Medulla oblongata (tissue), 1 donor: Measurements from ENCODE around the gene SLC26A11.
"Not testable (repeated sequence)": the region's sequence is repeated elsewhere in the genome, so short reads cannot be mapped to it uniquely, and the experiment has no call there.

Experiments
- DNase-seq: peaks from one replicate; pipeline ENCODE4 v3.0.0-alpha.2; 2015; ENCODE audit errors: extremely low spot score

Gene SLC26A11

GRCh38 chr17:80281516-80281915 lies 61.3 kb downstream of the SLC26A11 start:
- DNase-seq = no peak

DNA sequence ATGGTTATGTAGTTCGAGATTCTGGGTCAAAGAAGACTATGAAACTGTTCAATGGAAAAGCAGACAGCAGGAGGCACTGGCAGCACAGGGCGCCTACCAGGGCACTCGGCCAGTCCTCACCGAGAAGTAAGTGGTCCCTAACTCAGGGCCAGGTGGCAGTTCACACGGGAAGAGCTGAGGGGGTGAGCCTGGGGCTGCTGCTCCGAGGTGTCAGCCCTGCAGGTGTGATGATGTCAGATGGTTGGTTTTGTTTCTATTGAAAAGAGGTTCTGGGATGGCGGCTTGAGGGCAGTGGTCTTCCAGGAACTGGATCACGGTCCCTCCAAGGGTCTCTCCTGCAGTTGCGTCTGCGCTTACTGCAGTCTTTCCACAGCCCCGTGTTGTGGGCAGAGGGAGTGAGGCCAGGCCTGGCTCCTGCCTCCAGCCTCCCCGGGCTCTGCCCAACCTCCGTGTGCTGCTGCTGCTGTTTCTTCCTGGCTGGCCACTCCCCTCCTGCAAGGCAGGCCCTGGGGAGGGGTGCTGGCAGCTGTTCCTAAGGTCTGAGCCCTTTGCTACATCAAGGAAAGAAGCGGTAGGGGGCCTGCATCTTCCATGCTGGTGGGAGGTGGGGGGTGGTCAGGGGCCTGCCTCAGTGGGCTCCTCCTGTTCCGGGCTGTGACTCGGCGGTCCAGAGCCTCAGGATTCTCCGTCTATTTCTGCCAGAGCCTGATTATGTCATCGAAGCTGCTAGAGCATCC lies 63.1 kb downstream of the SLC26A11 start:
- DNase-seq = no peak

GRCh38 chr17:80284631-80285030 lies 64.4 kb downstream of the SLC26A11 start:
- DNase-seq = no peak

GRCh38 chr17:80285237-80285920 lies 65.2 kb downstream of the SLC26A11 start:
- no peak for DNase-seq

- DNase-seq = no peak
These were observed 66.4 kb downstream of the SLC26A11 start for GRCh38 chr17:80286638-80286960.

- DNase-seq = no peak
These were observed 66.8 kb downstream of the SLC26A11 start for GRCh38 chr17:80287038-80287437.

- DNase-seq = peak; percentile 73
These were observed 67.8 kb downstream of the SLC26A11 start for GRCh38 chr17:80287806-80288567.

DNA sequence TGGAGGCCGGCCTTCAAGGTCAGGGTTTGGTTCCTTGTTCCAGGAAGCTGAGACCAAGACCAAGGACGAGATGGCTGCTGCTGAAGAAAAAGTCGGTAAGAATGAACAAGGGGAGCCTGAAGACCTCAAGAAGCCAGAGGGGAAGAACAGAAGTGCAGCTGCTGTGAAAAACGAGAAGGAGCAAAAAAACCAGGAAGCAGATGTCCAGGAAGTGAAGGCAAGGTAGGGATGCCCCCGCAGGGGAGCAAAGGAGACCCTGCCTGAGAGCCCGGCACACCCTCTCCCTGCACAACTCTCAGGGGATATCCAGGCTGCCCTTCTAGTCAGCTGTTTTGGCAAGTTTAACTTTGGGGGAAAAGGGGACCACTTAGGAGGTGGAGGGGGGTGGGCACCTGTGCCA lies 69.4 kb downstream of the SLC26A11 start:
- DNase-seq = no peak

DNA sequence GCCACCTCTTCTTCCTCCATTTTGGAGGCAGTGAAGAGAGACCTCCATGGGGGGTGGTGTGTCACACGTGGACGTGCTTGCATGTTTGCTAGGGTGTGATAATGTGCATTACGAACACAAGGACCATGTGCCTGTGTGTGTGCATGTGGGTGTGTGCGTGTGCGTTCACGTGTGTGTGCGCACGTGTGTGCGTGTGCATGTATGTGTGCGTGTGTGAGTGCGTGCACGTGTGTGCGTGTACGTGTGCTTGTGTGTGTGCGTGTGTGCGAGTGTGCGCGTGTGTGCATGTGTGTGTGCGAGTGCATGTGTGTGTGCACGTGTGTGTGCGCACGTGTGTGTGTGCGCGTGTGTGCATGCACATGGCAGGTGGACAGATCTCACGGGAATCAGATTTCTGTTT lies 69.9 kb downstream of the SLC26A11 start:
- DNase-seq = no peak

DNA sequence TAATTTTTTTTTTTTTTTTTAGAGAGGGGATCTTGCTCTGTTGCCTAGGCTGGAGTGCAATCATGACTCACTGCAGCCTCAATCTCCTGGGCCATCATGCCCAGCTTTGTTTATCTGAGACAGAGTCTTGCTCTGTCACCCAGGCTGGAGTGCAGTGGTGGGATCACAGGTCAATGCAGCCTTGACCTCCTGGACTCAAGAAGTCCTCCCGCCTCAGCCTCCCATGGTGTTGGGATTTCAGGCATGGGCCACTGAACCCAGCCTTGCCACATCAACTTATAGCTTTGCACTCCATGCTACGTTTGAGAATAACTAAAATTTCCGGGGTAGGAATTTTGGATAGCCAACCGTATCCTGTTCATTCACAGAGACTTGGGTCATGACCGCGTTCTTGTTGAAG lies 71.0 kb downstream of the SLC26A11 start:
- DNase-seq = no peak

GRCh38 chr17:80291691-80292487 lies 71.7 kb downstream of the SLC26A11 start:
- no peak for DNase-seq

GRCh38 chr17:80292521-80292971 lies 72.3 kb downstream of the SLC26A11 start:
- DNase-seq = no peak

- DNase-seq = peak; percentile 54
These were observed 74.0 kb downstream of the SLC26A11 start for GRCh38 chr17:80294210-80294609.

- DNase-seq = no peak
These were observed 74.4 kb downstream of the SLC26A11 start for GRCh38 chr17:80294653-80295052.

- no peak for DNase-seq
These were observed 74.9 kb downstream of the SLC26A11 start for GRCh38 chr17:80295146-80295545.

DNA sequence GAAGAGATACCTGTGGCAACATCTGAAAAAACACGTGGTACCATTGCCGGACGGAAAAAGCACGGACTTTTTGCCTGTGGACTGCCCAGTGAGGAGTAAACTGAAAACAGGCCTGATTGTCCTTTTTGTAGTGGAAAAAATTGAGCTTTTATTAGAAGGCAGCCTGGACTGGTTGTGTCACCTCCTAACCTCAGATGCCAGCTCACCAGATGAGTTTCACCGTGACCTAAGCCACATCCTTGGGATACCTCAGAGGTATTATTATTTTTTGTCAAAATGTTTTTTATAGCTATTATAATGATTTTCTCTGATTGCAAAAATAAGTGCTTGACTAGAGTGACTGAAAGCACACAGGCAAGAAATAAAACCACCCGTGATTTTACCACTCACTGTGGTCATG lies 75.3 kb downstream of the SLC26A11 start:
- no peak for DNase-seq

- DNase-seq = no peak
These were observed 76.0 kb downstream of the SLC26A11 start for GRCh38 chr17:80296221-80296620.

- DNase-seq = no peak
These were observed 77.9 kb downstream of the SLC26A11 start for GRCh38 chr17:80297996-80298560.

GRCh38 chr17:80299350-80300100 lies 79.3 kb downstream of the SLC26A11 start:
- not testable (repeated sequence) for DNase-seq

GRCh38 chr17:80300756-80301155 lies 80.5 kb downstream of the SLC26A11 start:
- not testable (repeated sequence) for DNase-seq
